ENCODE results near the gene IL31RA.

The IL31RA gene

GRCh38 chr5:55860709-55861108 lies 9.6 kb downstream of the IL31RA start:
- no peak for DNase-seq

- DNase-seq = no peak
Observed at GRCh38 chr5:55864606-55865541, 13.7 kb downstream of the IL31RA start.

- DNase-seq = no peak
Observed at GRCh38 chr5:55865831-55866230, 14.7 kb downstream of the IL31RA start.

- DNase-seq = no peak
Observed at GRCh38 chr5:55866485-55866884, 15.3 kb downstream of the IL31RA start.

GRCh38 chr5:55866934-55867333 lies 15.8 kb downstream of the IL31RA start:
- no peak for DNase-seq

GRCh38 chr5:55868846-55869245 lies 17.7 kb downstream of the IL31RA start:
- no peak for DNase-seq

GRCh38 chr5:55869847-55870246 lies 18.7 kb downstream of the IL31RA start:
- DNase-seq = no peak

- DNase-seq = no peak
Observed at GRCh38 chr5:55873234-55873633, 22.1 kb downstream of the IL31RA start.

GRCh38 chr5:55877655-55878054 lies 26.5 kb downstream of the IL31RA start:
- DNase-seq = no peak

GRCh38 chr5:55880453-55880852 lies 29.3 kb downstream of the IL31RA start:
- DNase-seq = no peak

GRCh38 chr5:55885359-55885758 lies 34.2 kb downstream of the IL31RA start:
- no peak for DNase-seq

- no peak for DNase-seq
Observed at GRCh38 chr5:55888205-55888604, 37.0 kb downstream of the IL31RA start.

- no peak for DNase-seq
Observed at GRCh38 chr5:55892479-55892878, 41.3 kb downstream of the IL31RA start.

- no peak for DNase-seq
Observed at GRCh38 chr5:55894135-55894534, 43.0 kb downstream of the IL31RA start.

- DNase-seq = no peak
Observed at GRCh38 chr5:55895346-55895745, 44.2 kb downstream of the IL31RA start.

- DNase-seq = no peak
Observed at GRCh38 chr5:55896238-55896637, 45.1 kb downstream of the IL31RA start.

- no peak for DNase-seq
Observed at GRCh38 chr5:55896663-55897062, 45.5 kb downstream of the IL31RA start.

GRCh38 chr5:55897206-55897894 lies 46.2 kb downstream of the IL31RA start:
- no peak for DNase-seq

- DNase-seq = no peak
Observed at GRCh38 chr5:55897905-55898304, 46.7 kb downstream of the IL31RA start.

- DNase-seq = no peak
Observed at GRCh38 chr5:55899344-55899743, 48.2 kb downstream of the IL31RA start.

- DNase-seq = no peak
Observed at GRCh38 chr5:55900068-55900467, 48.9 kb downstream of the IL31RA start.

GRCh38 chr5:55900776-55901175 lies 49.6 kb downstream of the IL31RA start:
- no peak for DNase-seq

- DNase-seq = no peak
Observed at GRCh38 chr5:55902696-55903095, 51.5 kb downstream of the IL31RA start.

- DNase-seq = no peak
Observed at GRCh38 chr5:55903121-55903701, 52.1 kb downstream of the IL31RA start.
